T-cell (primary cell): ENCODE measurements around the gene CD86. TPM values are rescaled to one million over a fixed set of nuclear protein-coding genes. Genes with fewer than 3 reads are reported as not detected.
A peak's percentile ranks its signal among the peaks of the same experiment; 100 is the strongest.

Experiments
- ATAC-seq, 4 experiments: fragments of 200-7000 bp in 3 of 4; fragments of 150-1000 bp in 1 of 4; cut with Tn5 transposase; replicated peaks in 1 of 4; 1 replicate in 3 of 4; 2 replicates in 1 of 4; pipeline ENCODE4 v1.10.0; 2021; ENCODE audit warnings: moderate library complexity in 3 of 4, mild to moderate bottlenecking in 2 of 4, moderate number of reproducible peaks in 1 of 4
- CTCF ChIA-PET, 2 donors: fragments of 300-600 bp; sonication (Branson Sonifier 250); formaldehyde crosslinking; loops; one replicate each; lab custom pipeline; 2022; ENCODE audit warnings: antibody characterized with exemption in 2 of 2; lab: Charles Lee
- POLR2A ChIA-PET, 2 donors: fragments of 300-600 bp; sonication (Branson Sonifier 250); formaldehyde crosslinking; loops; one replicate each; lab custom pipeline; 2022; ENCODE audit warnings: antibody characterized with exemption in 2 of 2; lab: Charles Lee
- DNase-seq, 35 experiments: peaks; one replicate each; pipeline versions ENCODE4 v3.0.0 to v3.0.0-alpha.2; 2013 to 2023
- H3K27ac ChIP-seq: one replicate; pipeline ENCODE4 v1.5.1; 2013; ENCODE audit warnings: low read length
- H3K27me3 ChIP-seq, 2 experiments: replicated peaks in 1 of 2; 1 replicate in 1 of 2; 2 replicates in 1 of 2; pipeline versions ENCODE4 v1.6.1 to v1.7.0; 2013; ENCODE audit warnings: low read length in 1 of 2, mixed read lengths in 1 of 2; ENCODE audit not compliant: control insufficient read depth in 2 of 2, insufficient read depth in 2 of 2; ENCODE audit errors: extremely low read depth in 1 of 2
- H3K36me3 ChIP-seq, 2 donors: 1 replicate in 1 of 2; 2 replicates in 1 of 2; pipeline versions ENCODE4 v1.6.1 to v1.7.0; 2013; ENCODE audit warnings: low read length in 1 of 2; ENCODE audit not compliant: control insufficient read depth in 2 of 2, insufficient read depth in 1 of 2; ENCODE audit errors: extremely low read depth in 1 of 2
- H3K4me1 ChIP-seq, 2 experiments: 1 replicate in 1 of 2; 2 replicates in 1 of 2; pipeline versions ENCODE4 v1.6.1 to v1.7.0; 2013; ENCODE audit warnings: low read length in 2 of 2, mixed read lengths in 1 of 2; ENCODE audit not compliant: insufficient read depth in 2 of 2, control insufficient read depth in 1 of 2; ENCODE audit errors: extremely low read depth in 1 of 2
- H3K4me3 ChIP-seq, 2 donors: 1 replicate in 1 of 2; 2 replicates in 1 of 2; pipeline versions ENCODE4 v1.5.1 to v1.7.0; 2013; ENCODE audit warnings: mild to moderate bottlenecking in 2 of 2, low read length in 1 of 2, moderate library complexity in 1 of 2; ENCODE audit not compliant: control insufficient read depth in 1 of 2; ENCODE audit errors: extremely low read depth in 1 of 2
- H3K9me3 ChIP-seq: 2 replicates; pipeline ENCODE4 v1.7.0; 2013
- H3K27ac Mint-ChIP-seq, 2 donors: one replicate each; pipeline ENCODE4 v1.8.0; 2020 to 2021; ENCODE audit warnings: mild to moderate bottlenecking in 2 of 2, mixed read lengths in 2 of 2
- H3K27me3 Mint-ChIP-seq, 2 donors: one replicate each; pipeline ENCODE4 v1.8.0; 2021 to 2022; ENCODE audit warnings: mixed read lengths in 2 of 2
- H3K36me3 Mint-ChIP-seq: one replicate; pipeline ENCODE4 v1.8.0; 2021; ENCODE audit warnings: mixed read lengths
- H3K4me1 Mint-ChIP-seq, 3 donors: one replicate each; pipeline ENCODE4 v1.8.0; 2020 to 2022; ENCODE audit warnings: mixed read lengths in 3 of 3, mild to moderate bottlenecking in 1 of 3
- H3K4me3 Mint-ChIP-seq, 3 donors: one replicate each; pipeline ENCODE4 v1.8.0; 2020 to 2022; ENCODE audit warnings: mild to moderate bottlenecking in 3 of 3, mixed read lengths in 3 of 3, moderate library complexity in 3 of 3
- H3K9me3 Mint-ChIP-seq, 3 donors: one replicate each; pipeline ENCODE4 v1.8.0; 2020 to 2022; ENCODE audit warnings: mixed read lengths in 3 of 3
- WGBS: methylation state at CpG from one replicate; pipeline ENCODE4 v1.1.5; 2013; ENCODE audit warnings: missing lambda C conversion rate; ENCODE audit not compliant: insufficient coverage; 5-methylcytosine and 5-hydroxymethylcytosine counted together
- total RNA-seq, 35 experiments: library from RNA in 6 of 35; stranded (reverse) in 6 of 35; fragments of 120-200 nt in 1 of 35; gene quantifications; one replicate each; pipeline versions ENCODE4 v1.2.1 to v1.2.4 and lab custom pipeline; 2013 to 2026

The CD86 gene
- total RNA-seq, 5 donors from 2014 or later (not counting 1 experiment from before 2014, with no cell fraction given), result 0.23 to 1.2 (median 0.52) TPM; not detected in 1

DNA sequence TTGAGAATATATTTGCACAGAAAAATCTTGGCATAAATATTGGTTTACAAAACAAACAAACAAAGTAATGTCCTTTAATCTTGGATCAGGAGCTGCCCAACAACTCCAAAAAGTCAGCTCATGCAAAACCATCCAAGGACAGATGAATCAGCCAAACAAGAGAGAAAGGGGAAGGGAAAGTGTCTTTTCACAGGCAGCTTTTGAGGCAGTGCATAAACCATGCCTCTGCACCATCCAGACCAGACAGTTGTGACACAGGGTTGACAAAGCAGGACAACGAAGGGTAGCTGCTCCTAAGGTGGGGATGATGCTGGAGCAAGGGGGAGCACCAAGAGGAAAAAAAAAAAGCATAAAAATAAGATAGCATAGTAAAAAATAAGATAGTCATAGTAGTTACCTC, 8.7 kb downstream of the CD86 start:
- H3K4me1 Mint-ChIP-seq, result peaks cover 0 to 8% (median 4%) of the 10 kb centered on the region in 3 donors
- no peak overlapping the region for H3K4me3 Mint-ChIP-seq
- Histone ChIP-seq H3K27ac (no peak overlapping the region), H3K36me3 (no peaks in the 10 kb centered on the region), H3K4me3 (no peak overlapping the region), H3K4me1 (no peaks in the 10 kb centered on the region), H3K9me3 (no peaks in the 10 kb centered on the region), H3K27me3 (no peaks in the 10 kb centered on the region)
- no CpG with 5 or more reads among the region's 1 CpG for WGBS
- CTCF ChIA-PET, result no interaction called here
- no peak for ATAC-seq
- no peak overlapping the region for H3K27ac Mint-ChIP-seq
- no peaks in the 10 kb centered on the region for H3K36me3 Mint-ChIP-seq
- peaks cover 2 to 3% of the 10 kb centered on the region in 2 donors for H3K27me3 Mint-ChIP-seq
- peaks cover 0 to 2% (median 0%) of the 10 kb centered on the region in 3 donors for H3K9me3 Mint-ChIP-seq
- POLR2A ChIA-PET, result no interaction called here
- no peak for DNase-seq

DNA sequence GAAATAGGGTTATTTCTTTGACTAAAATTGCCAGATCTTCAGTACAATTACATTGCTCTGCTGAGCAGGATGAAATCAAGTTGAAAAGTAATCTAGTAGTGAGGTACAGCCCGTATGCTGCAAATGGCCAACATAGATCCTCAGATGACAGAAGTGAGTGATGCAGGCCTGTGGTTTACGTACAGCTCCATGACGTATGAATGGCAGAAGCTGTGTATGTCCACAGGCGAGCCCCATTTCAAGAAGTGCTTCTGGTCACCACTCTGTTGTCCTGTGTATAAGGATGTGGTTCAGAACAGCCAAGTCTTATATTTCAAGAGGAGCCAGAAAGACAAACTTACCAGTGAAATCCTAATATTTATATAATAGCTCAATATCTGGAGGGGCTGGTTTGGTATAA, 9.2 kb downstream of the CD86 start:
- no peak overlapping the region for H3K27ac Mint-ChIP-seq
- Histone ChIP-seq H3K4me3 (no peak overlapping the region), H3K27me3 (no peaks in the 10 kb centered on the region), H3K36me3 (no peaks in the 10 kb centered on the region), H3K27ac (no peak overlapping the region), H3K4me1 (no peaks in the 10 kb centered on the region), H3K9me3 (no peaks in the 10 kb centered on the region)
- H3K36me3 Mint-ChIP-seq, result no peaks in the 10 kb centered on the region
- no peaks in the 10 kb centered on the region for H3K9me3 Mint-ChIP-seq
- H3K4me3 Mint-ChIP-seq, result no peak overlapping the region
- no peaks in the 10 kb centered on the region for H3K27me3 Mint-ChIP-seq
- H3K4me1 Mint-ChIP-seq, result peaks cover 0 to 8% (median 4%) of the 10 kb centered on the region in 3 donors
- DNase-seq (no peak), ATAC-seq (no peak)
- ChIA-PET POLR2A (no interaction called here), CTCF (no interaction called here)
- WGBS, result no CpG with 5 or more reads among the region's 4 CpGs

DNA sequence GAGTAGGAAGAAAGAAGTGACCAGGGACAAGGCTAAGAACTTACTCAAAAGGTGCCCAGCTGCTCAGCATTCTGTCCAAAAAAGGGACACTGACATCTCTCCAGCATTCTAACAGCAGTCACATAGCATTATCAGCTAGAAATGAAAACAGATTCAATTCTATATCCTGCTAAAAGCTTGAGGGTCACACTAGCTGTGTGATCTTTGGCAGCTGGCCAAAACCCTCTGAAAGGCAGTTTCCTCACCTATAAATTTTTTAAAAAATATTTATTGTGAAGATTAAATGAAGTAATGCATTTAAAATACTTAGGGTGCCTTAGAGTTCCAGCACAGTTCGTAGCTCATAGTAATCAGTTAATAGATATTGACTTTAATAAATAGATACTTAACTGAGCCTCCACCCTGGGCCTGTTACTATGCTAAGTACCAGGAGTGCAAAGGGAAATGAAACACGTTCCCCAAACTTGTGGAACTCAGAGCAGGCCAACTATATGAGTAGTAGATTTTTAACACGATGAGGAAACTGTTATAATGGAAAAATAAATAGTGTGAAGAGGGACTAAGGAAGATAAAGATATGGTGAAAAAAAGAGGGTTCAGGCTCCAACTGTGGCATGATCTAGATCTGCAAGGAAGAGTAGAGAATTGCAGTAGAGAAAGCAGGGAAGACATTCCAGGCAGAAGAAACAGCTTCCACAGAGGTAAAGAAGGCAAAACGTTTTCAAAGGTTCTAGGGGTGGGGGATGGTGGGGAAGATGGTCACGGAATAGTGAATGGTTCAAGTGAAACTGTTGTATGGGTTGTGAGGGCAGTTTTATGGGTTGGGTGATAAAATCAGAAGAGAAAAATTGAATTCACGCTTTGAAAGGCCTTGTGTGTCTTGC, 11.4 kb downstream of the CD86 start:
- Mint-ChIP-seq H3K4me1 (peaks cover 0 to 8% (median 4%) of the 10 kb centered on the region in 3 donors), H3K4me3 (no peak overlapping the region), H3K36me3 (no peaks in the 10 kb centered on the region), H3K27ac (no peak overlapping the region), H3K27me3 (no peaks in the 10 kb centered on the region), H3K9me3 (no peaks in the 10 kb centered on the region)
- H3K27me3 ChIP-seq, result no peaks in the 10 kb centered on the region
- peak in 1 of 35 experiments; percentile 24 for DNase-seq
- CTCF ChIA-PET, result interaction anchor here (0.6 to 0.7 kb wide), 2 partner anchors 41 to 1493 kb away, joined by 3 read pairs; no protein-coding TSS in a partner anchor
- POLR2A ChIA-PET, result interaction anchor here in 1 of 2 donors (0.5 kb wide), 1 partner anchor 67 kb away, joined by 3 read pairs; no protein-coding TSS in a partner anchor
- no peak overlapping the region for H3K4me3 ChIP-seq
- H3K4me1 ChIP-seq, result no peaks in the 10 kb centered on the region
- ATAC-seq, result no peak
- no peaks in the 10 kb centered on the region for H3K9me3 ChIP-seq
- H3K27ac ChIP-seq, result no peak overlapping the region
- no peaks in the 10 kb centered on the region for H3K36me3 ChIP-seq
- 68% methylated on average over 4 of the region's 6 CpGs for WGBS

DNA sequence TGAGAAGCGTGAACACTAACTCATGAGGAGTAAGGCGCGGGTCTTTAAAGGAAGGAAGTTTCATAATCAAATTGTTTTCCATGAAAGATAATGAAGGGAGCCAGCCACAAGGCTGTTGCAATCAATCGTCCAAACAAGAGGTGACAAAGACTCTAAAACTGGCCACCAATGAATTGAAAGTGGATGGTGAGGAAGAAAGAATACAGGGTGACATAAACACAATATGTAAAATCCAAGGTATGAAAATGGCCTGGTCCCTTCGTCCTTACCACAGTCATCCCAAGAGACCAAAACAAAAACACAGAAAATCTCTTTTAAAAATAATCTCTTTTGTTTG, 12.0 kb downstream of the CD86 start:
- CTCF ChIA-PET, result no interaction called here
- Mint-ChIP-seq H3K36me3 (no peaks in the 10 kb centered on the region), H3K4me1 (peaks cover 0 to 8% (median 4%) of the 10 kb centered on the region in 3 donors), H3K4me3 (no peak overlapping the region), H3K27ac (no peak overlapping the region), H3K27me3 (no peaks in the 10 kb centered on the region), H3K9me3 (no peaks in the 10 kb centered on the region)
- no peak overlapping the region for H3K4me3 ChIP-seq
- 70% methylated on average over 3 of the region's 5 CpGs for WGBS
- POLR2A ChIA-PET, result no interaction called here
- no peaks in the 10 kb centered on the region for H3K9me3 ChIP-seq
- no peaks in the 10 kb centered on the region for H3K4me1 ChIP-seq
- no peak for ATAC-seq
- H3K27ac ChIP-seq, result no peak overlapping the region
- no peak for DNase-seq
- no peaks in the 10 kb centered on the region for H3K27me3 ChIP-seq
- no peaks in the 10 kb centered on the region for H3K36me3 ChIP-seq

DNA sequence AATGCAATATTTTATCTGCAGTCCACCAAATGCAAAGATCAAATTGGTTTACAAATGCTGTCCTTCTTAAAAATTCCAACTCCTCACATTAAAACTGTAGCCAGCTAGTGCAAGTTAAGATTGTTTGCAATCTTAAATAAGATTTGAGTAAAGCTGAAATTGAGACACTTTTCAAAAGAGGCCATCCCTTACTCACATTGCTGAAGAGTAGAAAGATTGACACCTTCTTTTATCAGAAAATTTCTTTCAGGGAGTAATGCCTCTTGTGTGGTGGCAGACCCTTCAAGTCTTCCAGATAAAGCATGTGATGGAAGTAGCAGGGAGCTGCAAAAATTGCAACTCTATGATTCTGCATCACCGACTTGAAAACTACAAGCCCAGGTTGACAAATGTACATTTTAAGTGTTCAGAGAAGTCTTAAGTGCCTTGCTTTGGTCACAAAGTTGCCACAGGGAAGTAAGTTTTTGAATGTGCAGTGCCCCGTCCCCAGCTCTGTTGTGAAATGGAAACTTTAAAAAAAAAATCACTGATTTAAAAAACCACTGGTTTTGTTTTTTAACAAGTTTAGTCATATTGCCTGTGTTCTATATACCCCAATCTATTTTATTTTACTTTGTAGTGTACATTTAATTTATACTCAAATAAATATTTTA, 12.6 kb downstream of the CD86 start:
- DNase-seq (no peak), ATAC-seq (no peak)
- Histone ChIP-seq H3K4me3 (no peak overlapping the region), H3K4me1 (no peaks in the 10 kb centered on the region), H3K36me3 (no peaks in the 10 kb centered on the region), H3K9me3 (no peaks in the 10 kb centered on the region), H3K27me3 (no peaks in the 10 kb centered on the region), H3K27ac (no peak overlapping the region)
- no peak overlapping the region for H3K27ac Mint-ChIP-seq
- CTCF ChIA-PET, result no interaction called here
- H3K9me3 Mint-ChIP-seq, result no peaks in the 10 kb centered on the region
- H3K4me1 Mint-ChIP-seq, result peaks cover 0 to 8% (median 4%) of the 10 kb centered on the region in 3 donors
- WGBS, result no CpG with 5 or more reads among the region's 2 CpGs
- POLR2A ChIA-PET, result interaction anchor here in 1 of 2 donors (0.6 kb wide), 1 partner anchor 279 kb away, joined by 3 read pairs; no protein-coding TSS in a partner anchor
- H3K36me3 Mint-ChIP-seq, result no peaks in the 10 kb centered on the region
- no peak overlapping the region for H3K4me3 Mint-ChIP-seq
- no peaks in the 10 kb centered on the region for H3K27me3 Mint-ChIP-seq

DNA sequence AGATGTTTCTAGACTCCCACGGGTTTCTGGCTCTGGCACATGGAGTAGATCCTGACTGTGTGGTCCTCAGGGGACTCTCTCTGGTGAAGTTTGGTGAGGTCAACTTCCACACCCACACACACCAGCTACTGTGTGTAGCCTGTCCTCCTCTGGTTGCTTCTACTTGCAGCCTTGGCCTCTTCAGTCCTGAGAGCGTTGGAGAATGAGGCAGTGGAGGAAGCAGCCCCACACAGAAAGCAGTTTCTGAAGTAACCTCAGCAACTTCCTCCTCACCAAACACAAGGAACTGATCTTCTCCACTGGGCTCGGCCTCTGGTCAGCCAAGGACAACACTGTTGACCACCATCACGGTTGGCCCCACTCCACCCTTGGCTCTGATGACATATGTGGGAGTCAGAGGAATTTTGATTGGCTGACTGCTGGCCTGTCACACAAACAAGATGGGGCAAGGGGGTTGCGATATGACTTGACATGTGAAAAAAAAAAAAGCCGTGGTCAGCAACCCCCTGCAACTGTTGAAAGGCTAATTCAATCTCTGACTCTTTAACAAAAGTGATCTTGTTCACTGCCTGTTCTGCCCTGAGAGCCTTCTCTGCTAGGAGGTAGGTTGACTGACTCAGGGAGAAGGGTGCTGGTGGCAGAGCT, 19.6 kb downstream of the CD86 start:
- Mint-ChIP-seq H3K9me3 (peaks cover 0 to 3% (median 0%) of the 10 kb centered on the region in 3 donors), H3K4me3 (no peak overlapping the region), H3K27ac (peak overlapping the region in 1 of 2 donors; percentile 37), H3K4me1 (peaks cover 0 to 19% (median 5%) of the 10 kb centered on the region in 3 donors), H3K36me3 (no peaks in the 10 kb centered on the region), H3K27me3 (peaks cover 14 to 34% of the 10 kb centered on the region in 2 donors)
- DNase-seq (peak in 1 of 35 experiments; percentile 18), ATAC-seq (no peak)
- Histone ChIP-seq H3K36me3 (no peaks in the 10 kb centered on the region), H3K27ac (no peak overlapping the region), H3K27me3 (peaks cover 0 to 17% of the 10 kb centered on the region in 2 experiments), H3K4me3 (no peak overlapping the region), H3K4me1 (peaks cover 0 to 22% of the 10 kb centered on the region in 2 experiments), H3K9me3 (no peaks in the 10 kb centered on the region)
- WGBS, result 17% methylated on average over 1 of the region's 6 CpGs
- ChIA-PET CTCF (no interaction called here), POLR2A (no interaction called here)
